Thoracic aorta (tissue), 2 donors: Measurements from ENCODE around the gene ADGRB3. TPM values are rescaled to one million over a fixed set of nuclear protein-coding genes. Genes with fewer than 3 reads are reported as not detected.

ENCODE experiments used
- ATAC-seq: fragments of 150-250 bp; one replicate; pipeline ENCODE4 v1.8.0; 2017; ENCODE audit warnings: low read depth; ENCODE audit not compliant: insufficient number of reproducible peaks, low FRiP score
- DNase-seq: peaks from one replicate; pipeline ENCODE4 v3.0.0-alpha.2; 2020; ENCODE audit warnings: low spot score
- H3K27ac ChIP-seq, 2 donors: fragments of 200-600 bp; sonication (generic); 1 replicate in 1 of 2; 2 replicates in 1 of 2; pipeline ENCODE4 v1.5.1; 2016; ENCODE audit warnings: mild to moderate bottlenecking in 2 of 2, moderate library complexity in 2 of 2
- H3K27me3 ChIP-seq: fragments of 200-600 bp; sonication (generic); replicated peaks from 2 replicates; pipeline ENCODE4 v1.6.0; 2016; ENCODE audit warnings: mild to moderate bottlenecking; ENCODE audit not compliant: insufficient read depth
- H3K36me3 ChIP-seq: fragments of 200-600 bp; sonication (generic); one replicate; pipeline ENCODE4 v1.5.1; 2016
- H3K4me1 ChIP-seq, 2 donors: fragments of 200-600 bp; sonication (generic); 1 replicate in 1 of 2; 2 replicates in 1 of 2; pipeline versions ENCODE4 v1.5.1 to v1.6.0; 2016; ENCODE audit warnings: low read depth in 2 of 2, mild to moderate bottlenecking in 1 of 2; ENCODE audit not compliant: control insufficient read depth in 1 of 2
- H3K4me3 ChIP-seq: fragments of 200-600 bp; sonication (generic); 2 replicates; pipeline ENCODE4 v1.5.1; 2016; ENCODE audit warnings: mild to moderate bottlenecking
- H3K9me3 ChIP-seq: fragments of 200-600 bp; sonication (generic); 2 replicates; pipeline ENCODE4 v1.5.1; 2016
- CTCF ChIP-seq: fragments of 200-600 bp; sonication (generic); IDR thresholded peaks from one replicate; pipeline ENCODE4 v1.5.1; 2019; ENCODE audit warnings: antibody characterized with exemption
- total RNA-seq, 2 donors: library from RNA; depleted of rRNA; stranded (reverse); fragments of >200 nt; gene quantifications; one replicate each; pipeline versions ENCODE4 v1.1.0 to v1.2.3, GENCODE V29; 2016

ADGRB3 gene
- total RNA-seq, 2 donors from 2014 or later, result 2.4 to 10.1 TPM

- ATAC-seq (no peak), DNase-seq (no peak)
- TF ChIP-seq CTCF, result no peak
- no peak overlapping the region for H3K4me3 ChIP-seq
- H3K27ac ChIP-seq, result no peak overlapping the region
- no peaks in the 10 kb centered on the region for H3K9me3 ChIP-seq
- no peaks in the 10 kb centered on the region for H3K36me3 ChIP-seq
- no peaks in the 10 kb centered on the region for H3K27me3 ChIP-seq
- H3K4me1 ChIP-seq, result no peaks in the 10 kb centered on the region
These were observed 199.5 kb downstream of the ADGRB3 start for GRCh38 chr6:68834551-68834950.

GRCh38 chr6:68838571-68838970 lies 203.5 kb downstream of the ADGRB3 start:
- Histone ChIP-seq H3K27me3 (no peaks in the 10 kb centered on the region), H3K4me3 (no peak overlapping the region), H3K4me1 (no peaks in the 10 kb centered on the region), H3K9me3 (no peaks in the 10 kb centered on the region), H3K36me3 (no peaks in the 10 kb centered on the region), H3K27ac (no peak overlapping the region)
- ATAC-seq (no peak), DNase-seq (no peak)
- TF ChIP-seq CTCF, result no peak

- ATAC-seq, result no peak
- no peak for TF ChIP-seq CTCF
- H3K9me3 ChIP-seq, result no peaks in the 10 kb centered on the region
- no peaks in the 10 kb centered on the region for H3K36me3 ChIP-seq
- H3K4me3 ChIP-seq, result no peak overlapping the region
- no peak for DNase-seq
- H3K4me1 ChIP-seq, result no peaks in the 10 kb centered on the region
- H3K27ac ChIP-seq, result no peak overlapping the region
- no peaks in the 10 kb centered on the region for H3K27me3 ChIP-seq
These were observed 217.7 kb downstream of the ADGRB3 start for GRCh38 chr6:68852791-68853190.

GRCh38 chr6:68859233-68859632 lies 224.2 kb downstream of the ADGRB3 start:
- no peak for DNase-seq
- no peak overlapping the region for H3K27ac ChIP-seq
- ATAC-seq, result no peak
- no peak overlapping the region for H3K4me3 ChIP-seq
- H3K9me3 ChIP-seq, result peaks cover 7% of the 10 kb centered on the region
- H3K4me1 ChIP-seq, result no peaks in the 10 kb centered on the region
- H3K27me3 ChIP-seq, result no peaks in the 10 kb centered on the region
- TF ChIP-seq CTCF, result no peak
- H3K36me3 ChIP-seq, result no peaks in the 10 kb centered on the region

- ATAC-seq (no peak), DNase-seq (no peak)
- Histone ChIP-seq H3K27me3 (no peaks in the 10 kb centered on the region), H3K9me3 (peaks cover 5% of the 10 kb centered on the region), H3K4me3 (no peak overlapping the region), H3K4me1 (no peaks in the 10 kb centered on the region), H3K36me3 (no peaks in the 10 kb centered on the region), H3K27ac (no peak overlapping the region)
- TF ChIP-seq CTCF, result no peak
These were observed 233.6 kb downstream of the ADGRB3 start for GRCh38 chr6:68868646-68869045.
